K562 (cell line): ENCODE data around the gene ANKRD13B. TPM values are rescaled to one million over a fixed set of nuclear protein-coding genes. Genes with fewer than 3 reads are reported as not detected.

Experiments
- CCAR2 ChIP-seq: fragments of 200-400 bp; formaldehyde crosslinking; IDR thresholded peaks from 2 replicates; pipeline ENCODE4 v1.6.1; 2017; ENCODE audit warnings: mild to moderate bottlenecking, low read depth, low read length
- CEBPB ChIP-seq: fragments of 450-650 bp; IDR thresholded peaks from 2 replicates; pipeline ENCODE4 v1.6.1; 2016; ENCODE audit warnings: missing genetic modification characterization, missing compliant biosample characterization
- CEBPG ChIP-seq, 3 experiments: fragments of 200-800 bp in 1 of 3; sonication (Bioruptor generic) in 1 of 3; sonication (generic) in 1 of 3; formaldehyde crosslinking in 1 of 3; IDR thresholded peaks in 2 of 3; conservative IDR thresholded peaks in 1 of 3; 2 replicates each; pipeline versions ENCODE4 v1.6.1 to v1.8.0; 2016 to 2022; ENCODE audit warnings: missing compliant biosample characterization in 2 of 3, missing genetic modification characterization in 2 of 3, mild to moderate bottlenecking in 1 of 3, missing genetic modification reagents in 1 of 3
- ELF1 ChIP-seq: fragments of 200-800 bp; sonication (Bioruptor generic); IDR thresholded peaks from 2 replicates; pipeline ENCODE4 v1.6.1; 2016; ENCODE audit warnings: missing genetic modification characterization, missing compliant biosample characterization
- ESRRB ChIP-seq: fragments of 250-450 bp; sonication (Bioruptor Pico); IDR thresholded peaks from 2 replicates; pipeline ENCODE4 v1.5.0; 2020; ENCODE audit warnings: mild to moderate bottlenecking, moderate library complexity, borderline replicate concordance
- GATAD2A ChIP-seq: fragments of 450-650 bp; IDR thresholded peaks from 2 replicates; pipeline ENCODE4 v1.6.1; 2017
- HDAC3 ChIP-seq: fragments of 450-650 bp; IDR thresholded peaks from 2 replicates; pipeline ENCODE4 v1.6.1; 2018; ENCODE audit warnings: borderline replicate concordance, mild to moderate bottlenecking, moderate library complexity; ENCODE audit not compliant: partially characterized antibody
- HNRNPLL ChIP-seq: fragments of 200-400 bp; formaldehyde crosslinking; IDR thresholded peaks from 2 replicates; pipeline ENCODE4 v1.6.1; 2017; ENCODE audit warnings: low read length, low read depth, mild to moderate bottlenecking; ENCODE audit not compliant: poor library complexity, severe bottlenecking
- IRF2 ChIP-seq: sonication (generic); formaldehyde crosslinking; IDR thresholded peaks from 2 replicates; pipeline ENCODE4 v1.8.1; 2022; ENCODE audit warnings: mild to moderate bottlenecking, missing genetic modification reagents
- MAFG ChIP-seq: fragments of 450-650 bp; conservative IDR thresholded peaks from 2 replicates; pipeline ENCODE4 v1.6.1; 2016; ENCODE audit warnings: missing genetic modification characterization, missing compliant biosample characterization
- MEF2D ChIP-seq: conservative IDR thresholded peaks from 2 replicates; pipeline ENCODE4 v1.6.1; 2016; ENCODE audit warnings: low read depth, missing genetic modification characterization, missing compliant biosample characterization
- MTA3 ChIP-seq: fragments of 450-650 bp; formaldehyde crosslinking; IDR thresholded peaks from 2 replicates; pipeline ENCODE4 v1.6.1; 2017; ENCODE audit warnings: mild to moderate bottlenecking, borderline replicate concordance
- MYC ChIP-seq, 2 experiments: fragments of 250-450 bp in 1 of 2; sonication (Bioruptor Pico) in 1 of 2; IDR thresholded peaks; 2 replicates each; pipeline versions ENCODE4 v1.5.1 to v1.6.1; 2012 to 2021; ENCODE audit warnings: low read depth in 2 of 2, borderline replicate concordance in 1 of 2, improper control_type of control experiment in 1 of 2, low read length in 1 of 2, mild to moderate bottlenecking in 1 of 2, moderate library complexity in 1 of 2
- PHB2 ChIP-seq: fragments of 450-650 bp; IDR thresholded peaks from 2 replicates; pipeline ENCODE4 v1.6.1; 2017; ENCODE audit warnings: low read depth
- RCOR1 ChIP-seq, 2 experiments: IDR thresholded peaks; 2 replicates each; pipeline ENCODE4 v1.6.1; 2012; ENCODE audit warnings: low read depth in 2 of 2, low read length in 2 of 2, borderline replicate concordance in 1 of 2, improper control_type of control experiment in 1 of 2
- RFX7 ChIP-seq: fragments of 250-450 bp; sonication (Bioruptor Pico); IDR thresholded peaks from 2 replicates; pipeline ENCODE4 v1.5.1; 2021; ENCODE audit warnings: mild to moderate bottlenecking
- RHOXF2B ChIP-seq: fragments of 250-450 bp; sonication (Bioruptor Pico); conservative IDR thresholded peaks from 2 replicates; pipeline ENCODE4 v1.5.1; 2021
- SMAD4 ChIP-seq: fragments of 250-450 bp; sonication (Bioruptor Pico); conservative IDR thresholded peaks from 2 replicates; pipeline ENCODE4 v1.8.0; 2021; ENCODE audit warnings: inconsistent platforms, mild to moderate bottlenecking, moderate library complexity
- SP1 ChIP-seq: sonication (generic); formaldehyde crosslinking; IDR thresholded peaks from 2 replicates; pipeline ENCODE4 v1.8.1; 2022; ENCODE audit warnings: mild to moderate bottlenecking, missing genetic modification reagents
- TAF1 ChIP-seq: IDR thresholded peaks from 2 replicates; pipeline ENCODE4 v1.6.1; 2011; ENCODE audit warnings: mild to moderate bottlenecking, low read length, moderate library complexity; ENCODE audit not compliant: insufficient read depth, control insufficient read depth, severe bottlenecking; ENCODE audit errors: extremely low read depth
- ZBTB7A ChIP-seq: IDR thresholded peaks from 2 replicates; pipeline ENCODE4 v1.6.1; 2011; ENCODE audit warnings: low read depth, mild to moderate bottlenecking, low read length, moderate library complexity, borderline replicate concordance; ENCODE audit not compliant: control insufficient read depth
- ZNF134 ChIP-seq: fragments of 250-450 bp; sonication (Bioruptor Pico); conservative IDR thresholded peaks from 2 replicates; pipeline ENCODE4 v1.4.0; 2020
- ZNF512 ChIP-seq: IDR thresholded peaks from 2 replicates; pipeline ENCODE4 v1.6.1; 2016; ENCODE audit warnings: missing genetic modification characterization, missing compliant biosample characterization
- polyA plus RNA-seq, 8 experiments: library from polyadenylated mRNA; depleted of rRNA in 4 of 8; stranded (reverse) in 5 of 8; unstranded in 3 of 8; fragments of >200 nt; fragmentation: Nextera tagmentation in 2 of 8; fragmentation: Illumina TruSeq in 1 of 8; extraction: Ambion mirVana in 2 of 8; extraction: Trizol in 1 of 8; gene quantifications; 2 replicates each; pipeline versions ENCODE4 v1.2.1 to v1.2.3, GENCODE V29; 2011 to 2014; ENCODE audit warnings: inconsistent platforms in 1 of 8, missing spikeins in 1 of 8
- total RNA-seq, 7 experiments: library from RNA; depleted of rRNA in 6 of 7; stranded (reverse); fragments of >200 nt in 6 of 7; fragmentation: Illumina TruSeq in 2 of 7; extraction: Trizol in 2 of 7; gene quantifications; 2 replicates each; pipeline versions ENCODE4 v1.2.1 to v1.2.3, GENCODE V29; 2011 to 2021; ENCODE audit warnings: low replicate concordance in 1 of 7
- TF ChIP-seq, protein P1 (sequence below): sonication (generic); formaldehyde crosslinking; IDR thresholded peaks from 2 replicates; pipeline ENCODE4 v1.8.0; 2022; ENCODE audit warnings: missing genetic modification reagents, mild to moderate bottlenecking, moderate library complexity, borderline replicate concordance
- TF ChIP-seq, protein P2 (sequence below): fragments of 250-450 bp; sonication (Bioruptor Pico); IDR thresholded peaks from 2 replicates; pipeline ENCODE4 v1.5.0; 2021

ANKRD13B gene
- total and polyA plus RNA-seq, 9 of the 15 experiments (the other 6 are each of a cell fraction or from before 2014, with no cell fraction given): 0.15 to 28.1 (median 4.6) TPM

GRCh38 chr17:29557085-29557738 lies 35.7 kb upstream of the ANKRD13B start (continued):
- TF ChIP-seq ZNF134 (CRISPR knock-in tag) (no peak), MAFG (tag) (peak; percentile 72), CEBPB (tag) (peak; percentile 95), HDAC3 (peak; percentile 54), MEF2D (tag) (peak; percentile 31; the same call in 1 of the 2 replicates), GATAD2A (no peak), ELF1 (tag) (no peak), PHB2 (peak; percentile 70; the same call in 1 of the 2 replicates), ZNF512 (tag) (no peak), ZBTB7A (no peak), RFX7 (CRISPR knock-in tag) (no peak), RHOXF2B (CRISPR knock-in tag) (no peak), TAF1 (peak; percentile 24), SMAD4 (CRISPR knock-in tag) (peak; percentile 53), HNRNPLL (no peak), MTA3 (no peak), CEBPG (CRISPR knock-in tag; IDR thresholded peaks at IDR 0.05) (peak; percentile 78), CEBPG (tag; conservative IDR thresholded peaks at IDR 0.05 in 1 of 2, IDR thresholded peaks at IDR 0.05 in 1 of 2) (peak; percentile 71 to 87), ESRRB (no peak), IRF2 (CRISPR knock-in tag) (no peak), RCOR1 (IDR thresholded peaks at IDR 0.05; ENCODE audit: borderline replicate concordance in 1 of 2, low read depth in 2 of 2, low read length in 2 of 2) (peak in 1 of 2 experiments; percentile 97; a peak in 2 of 4 replicates), MYC (IDR thresholded peaks at IDR 0.05; ENCODE audit: low read depth, low read length) (no peak; the same call in 1 of the 2 replicates), MYC (CRISPR knock-in tag; IDR thresholded peaks at IDR 0.05; ENCODE audit: borderline replicate concordance, low read depth) (no peak), CCAR2 (no peak), SP1 (CRISPR knock-in tag) (0 out of 2 replicates have a peak, but pooled peaks have one; percentile 48)
- TF ChIP-seq, protein P1, sequence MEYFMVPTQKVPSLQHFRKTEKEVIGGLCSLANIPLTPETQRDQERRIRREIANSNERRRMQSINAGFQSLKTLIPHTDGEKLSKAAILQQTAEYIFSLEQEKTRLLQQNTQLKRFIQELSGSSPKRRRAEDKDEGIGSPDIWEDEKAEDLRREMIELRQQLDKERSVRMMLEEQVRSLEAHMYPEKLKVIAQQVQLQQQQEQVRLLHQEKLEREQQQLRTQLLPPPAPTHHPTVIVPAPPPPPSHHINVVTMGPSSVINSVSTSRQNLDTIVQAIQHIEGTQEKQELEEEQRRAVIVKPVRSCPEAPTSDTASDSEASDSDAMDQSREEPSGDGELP: no peak
- TF ChIP-seq, protein P2, sequence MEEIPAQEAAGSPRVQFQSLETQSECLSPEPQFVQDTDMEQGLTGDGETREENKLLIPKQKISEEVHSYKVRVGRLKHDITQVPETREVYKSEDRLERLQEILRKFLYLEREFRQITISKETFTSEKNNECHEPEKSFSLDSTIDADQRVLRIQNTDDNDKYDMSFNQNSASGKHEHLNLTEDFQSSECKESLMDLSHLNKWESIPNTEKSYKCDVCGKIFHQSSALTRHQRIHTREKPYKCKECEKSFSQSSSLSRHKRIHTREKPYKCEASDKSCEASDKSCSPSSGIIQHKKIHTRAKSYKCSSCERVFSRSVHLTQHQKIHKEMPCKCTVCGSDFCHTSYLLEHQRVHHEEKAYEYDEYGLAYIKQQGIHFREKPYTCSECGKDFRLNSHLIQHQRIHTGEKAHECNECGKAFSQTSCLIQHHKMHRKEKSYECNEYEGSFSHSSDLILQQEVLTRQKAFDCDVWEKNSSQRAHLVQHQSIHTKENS (CRISPR knock-in tag): no peak
